Progenitor cell of endocrine pancreas (in vitro differentiated cells): ENCODE results near the gene TBCD. TPM values are rescaled to one million over a fixed set of nuclear protein-coding genes. Genes with fewer than 3 reads are reported as not detected.
A peak's percentile ranks its signal among the peaks of the same experiment; 100 is the strongest.

Experiments
- DNase-seq: peaks from one replicate; pipeline ENCODE4 v3.0.0; 2021; ENCODE audit warnings: low spot score; ENCODE audit not compliant: unreplicated experiment
- H3K27ac Mint-ChIP-seq: 2 replicates; pipeline ENCODE4 v1.8.0; 2021; ENCODE audit warnings: mild to moderate bottlenecking, moderate library complexity, mixed read lengths
- H3K27me3 Mint-ChIP-seq: 2 replicates; pipeline ENCODE4 v1.8.0; 2021; ENCODE audit warnings: mixed read lengths
- H3K36me3 Mint-ChIP-seq: 2 replicates; pipeline ENCODE4 v1.8.0; 2022; ENCODE audit warnings: mixed read lengths; ENCODE audit not compliant: insufficient read depth
- H3K4me1 Mint-ChIP-seq: 2 replicates; pipeline ENCODE4 v1.8.0; 2021; ENCODE audit warnings: low read depth, mixed read lengths
- H3K4me3 Mint-ChIP-seq: 2 replicates; pipeline ENCODE4 v1.8.0; 2021; ENCODE audit warnings: low read depth, mild to moderate bottlenecking, moderate library complexity, mixed read lengths
- H3K9me3 Mint-ChIP-seq: 2 replicates; pipeline ENCODE4 v1.8.0; 2021; ENCODE audit warnings: low read depth, mixed read lengths
- total RNA-seq: library from RNA; stranded (reverse); gene quantifications from 2 replicates; pipeline ENCODE4 v1.2.1, GENCODE V29; 2021
- TF ChIP-seq, protein P1 (sequence below): fragments of 200-600 bp; sonication (generic); IDR thresholded peaks from one replicate; pipeline ENCODE4 v1.5.0; 2021; ENCODE audit warnings: antibody characterized with exemption, mild to moderate bottlenecking; ENCODE audit not compliant: unreplicated experiment

Gene TBCD
- total RNA-seq, 1 donor from 2014 or later: 95.6 TPM

DNA sequence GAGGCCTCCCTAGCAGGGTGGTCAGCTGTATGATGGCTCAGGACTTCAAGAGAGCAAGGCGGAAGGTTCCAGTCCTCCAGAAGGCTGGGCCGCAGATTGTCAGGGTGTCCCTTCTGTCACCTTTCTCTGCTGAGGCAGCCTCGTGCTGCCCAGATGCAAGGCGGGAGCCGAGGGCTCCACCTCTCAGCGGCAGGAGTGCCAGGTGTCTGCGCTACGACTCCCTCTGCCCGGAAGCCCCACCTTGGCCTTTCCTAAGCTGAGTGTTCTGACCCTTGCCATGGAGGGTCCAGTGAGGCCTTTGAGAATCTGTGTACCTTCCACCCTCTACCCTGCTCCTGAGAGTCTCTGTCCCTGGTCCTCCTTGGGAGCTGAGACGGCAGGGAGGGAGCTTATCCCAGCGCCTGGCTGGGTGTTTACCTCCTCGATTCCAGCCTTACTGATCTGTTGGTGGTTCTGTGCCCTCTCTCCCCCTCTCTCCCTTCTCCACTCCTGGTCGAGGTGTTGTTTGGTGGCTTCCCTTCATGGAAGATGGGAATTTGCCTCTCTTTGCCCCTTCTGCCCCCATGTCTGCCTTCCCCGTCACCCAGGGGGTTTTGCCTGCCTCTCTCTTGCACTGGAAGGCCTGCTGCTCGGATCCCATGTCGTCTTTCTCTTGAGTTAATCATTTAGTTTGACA lies 90.2 kb downstream of the TBCD start:
- peaks cover 3% of the 10 kb centered on the region for H3K4me1 Mint-ChIP-seq
- TF ChIP-seq, protein P1, sequence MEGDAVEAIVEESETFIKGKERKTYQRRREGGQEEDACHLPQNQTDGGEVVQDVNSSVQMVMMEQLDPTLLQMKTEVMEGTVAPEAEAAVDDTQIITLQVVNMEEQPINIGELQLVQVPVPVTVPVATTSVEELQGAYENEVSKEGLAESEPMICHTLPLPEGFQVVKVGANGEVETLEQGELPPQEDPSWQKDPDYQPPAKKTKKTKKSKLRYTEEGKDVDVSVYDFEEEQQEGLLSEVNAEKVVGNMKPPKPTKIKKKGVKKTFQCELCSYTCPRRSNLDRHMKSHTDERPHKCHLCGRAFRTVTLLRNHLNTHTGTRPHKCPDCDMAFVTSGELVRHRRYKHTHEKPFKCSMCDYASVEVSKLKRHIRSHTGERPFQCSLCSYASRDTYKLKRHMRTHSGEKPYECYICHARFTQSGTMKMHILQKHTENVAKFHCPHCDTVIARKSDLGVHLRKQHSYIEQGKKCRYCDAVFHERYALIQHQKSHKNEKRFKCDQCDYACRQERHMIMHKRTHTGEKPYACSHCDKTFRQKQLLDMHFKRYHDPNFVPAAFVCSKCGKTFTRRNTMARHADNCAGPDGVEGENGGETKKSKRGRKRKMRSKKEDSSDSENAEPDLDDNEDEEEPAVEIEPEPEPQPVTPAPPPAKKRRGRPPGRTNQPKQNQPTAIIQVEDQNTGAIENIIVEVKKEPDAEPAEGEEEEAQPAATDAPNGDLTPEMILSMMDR: no peak
- DNase-seq: no peak
- H3K27ac Mint-ChIP-seq: no peak overlapping the region
- H3K27me3 Mint-ChIP-seq: no peaks in the 10 kb centered on the region
- no peak overlapping the region for H3K4me3 Mint-ChIP-seq
- H3K36me3 Mint-ChIP-seq: no peaks in the 10 kb centered on the region
- no peaks in the 10 kb centered on the region for H3K9me3 Mint-ChIP-seq

DNA sequence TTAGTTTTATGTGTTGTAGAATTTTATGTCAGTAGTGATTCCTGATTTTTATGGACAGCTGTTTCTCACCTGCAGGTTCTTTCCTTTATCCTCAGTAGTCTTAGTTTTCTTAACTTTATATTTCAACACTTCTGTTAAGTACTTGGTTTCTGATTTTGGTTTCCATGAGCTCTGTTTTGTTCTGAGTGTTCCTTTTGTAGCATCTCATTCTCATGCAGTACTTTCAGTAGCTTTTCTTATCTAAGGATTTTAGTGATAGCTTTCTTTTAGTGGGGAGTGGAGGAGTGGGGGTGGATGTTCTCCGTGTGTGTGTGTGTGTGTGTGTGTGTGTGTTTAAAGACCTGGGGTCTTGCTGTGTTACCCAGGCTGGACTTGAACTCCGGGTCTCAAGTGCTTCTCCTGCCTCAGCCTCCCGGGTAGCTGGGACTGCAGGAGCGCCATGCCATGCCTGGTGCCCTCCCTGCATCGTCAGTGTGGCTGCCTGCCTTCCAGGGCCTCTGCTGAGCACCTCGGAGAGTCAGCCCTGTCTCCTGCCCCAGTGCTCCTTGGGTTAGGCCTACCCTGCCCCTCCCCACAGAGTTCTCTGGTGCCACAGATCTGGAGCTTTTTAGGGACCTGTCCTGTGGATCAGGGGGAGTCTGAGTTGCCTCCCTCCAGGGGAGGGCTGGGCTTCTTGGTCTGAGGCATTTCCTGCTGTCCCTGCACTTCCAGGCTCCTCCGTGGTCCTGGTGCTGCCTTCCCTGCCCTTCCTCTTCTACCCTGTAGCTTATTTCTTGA lies 92.2 kb downstream of the TBCD start:
- Mint-ChIP-seq H3K36me3 (no peaks in the 10 kb centered on the region), H3K4me3 (no peak overlapping the region), H3K9me3 (no peaks in the 10 kb centered on the region), H3K27me3 (no peaks in the 10 kb centered on the region), H3K27ac (peak overlapping the region; percentile 25), H3K4me1 (peaks cover 7% of the 10 kb centered on the region)
- no peak for DNase-seq
- TF ChIP-seq, protein P1: no peak

DNA sequence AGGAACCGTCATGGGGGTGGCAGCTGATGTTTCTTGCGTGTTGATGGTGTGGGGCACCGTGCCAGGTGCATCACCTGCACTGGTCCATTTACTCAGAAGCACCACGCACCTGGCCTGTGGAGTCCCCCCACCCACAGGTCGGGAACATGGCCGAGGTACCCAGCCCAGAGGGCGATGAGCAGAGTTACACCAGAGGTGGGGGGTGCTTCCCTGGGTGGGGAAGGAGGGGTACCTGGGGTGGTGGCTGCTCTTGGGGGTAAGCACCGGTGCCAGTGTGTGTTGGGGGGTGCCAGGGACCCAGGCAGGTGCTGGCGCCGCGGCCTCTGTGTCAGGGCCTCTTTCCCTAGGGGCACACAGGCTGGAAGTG lies 92.9 kb downstream of the TBCD start:
- H3K4me3 Mint-ChIP-seq: no peak overlapping the region
- peaks cover 1% of the 10 kb centered on the region for H3K36me3 Mint-ChIP-seq
- H3K27ac Mint-ChIP-seq: no peak overlapping the region

DNA sequence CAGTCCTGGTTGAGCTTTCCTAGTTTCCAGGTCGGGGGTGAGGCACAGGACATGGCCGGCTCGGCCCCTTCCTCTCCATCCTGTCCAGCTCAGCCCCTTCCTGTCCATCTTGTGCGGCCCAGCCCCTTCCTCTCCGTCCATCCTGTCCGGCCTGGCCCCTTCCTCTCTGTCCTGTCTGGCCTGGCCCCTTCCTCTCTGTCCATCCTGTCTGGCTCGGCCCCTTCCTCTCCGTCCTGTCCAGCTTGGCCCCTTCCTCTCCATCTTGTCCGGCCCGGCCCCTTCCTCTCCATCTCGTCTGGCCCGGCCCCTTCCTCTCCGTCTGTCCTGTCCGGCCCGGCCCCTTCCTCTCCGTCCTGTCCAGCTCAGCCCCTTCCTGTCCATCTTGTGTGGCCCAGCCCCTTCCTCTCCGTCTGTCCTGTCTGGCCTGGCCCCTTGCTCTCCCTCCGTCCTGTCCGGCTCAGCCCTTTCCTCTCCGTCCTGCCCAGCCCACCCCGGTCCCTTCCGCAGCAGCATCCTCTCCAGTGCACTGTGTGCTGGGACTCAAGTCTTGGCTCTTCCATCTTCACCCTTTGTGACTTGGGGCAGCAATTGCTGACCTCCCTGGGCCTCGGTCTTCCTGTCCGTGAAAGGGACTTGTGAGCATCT lies 93.4 kb downstream of the TBCD start:
- Mint-ChIP-seq H3K27ac (no peak overlapping the region), H3K27me3 (no peaks in the 10 kb centered on the region), H3K4me3 (no peak overlapping the region), H3K4me1 (peaks cover 6% of the 10 kb centered on the region), H3K36me3 (peaks cover 1% of the 10 kb centered on the region), H3K9me3 (no peaks in the 10 kb centered on the region)
- DNase-seq: no peak
- TF ChIP-seq, protein P1: no peak

More for the DNA sequence above, 92.9 kb downstream of the TBCD start:
- TF ChIP-seq, protein P1: no peak
- H3K4me1 Mint-ChIP-seq: peaks cover 7% of the 10 kb centered on the region
- no peak for DNase-seq
- no peaks in the 10 kb centered on the region for H3K27me3 Mint-ChIP-seq
- no peaks in the 10 kb centered on the region for H3K9me3 Mint-ChIP-seq

DNA sequence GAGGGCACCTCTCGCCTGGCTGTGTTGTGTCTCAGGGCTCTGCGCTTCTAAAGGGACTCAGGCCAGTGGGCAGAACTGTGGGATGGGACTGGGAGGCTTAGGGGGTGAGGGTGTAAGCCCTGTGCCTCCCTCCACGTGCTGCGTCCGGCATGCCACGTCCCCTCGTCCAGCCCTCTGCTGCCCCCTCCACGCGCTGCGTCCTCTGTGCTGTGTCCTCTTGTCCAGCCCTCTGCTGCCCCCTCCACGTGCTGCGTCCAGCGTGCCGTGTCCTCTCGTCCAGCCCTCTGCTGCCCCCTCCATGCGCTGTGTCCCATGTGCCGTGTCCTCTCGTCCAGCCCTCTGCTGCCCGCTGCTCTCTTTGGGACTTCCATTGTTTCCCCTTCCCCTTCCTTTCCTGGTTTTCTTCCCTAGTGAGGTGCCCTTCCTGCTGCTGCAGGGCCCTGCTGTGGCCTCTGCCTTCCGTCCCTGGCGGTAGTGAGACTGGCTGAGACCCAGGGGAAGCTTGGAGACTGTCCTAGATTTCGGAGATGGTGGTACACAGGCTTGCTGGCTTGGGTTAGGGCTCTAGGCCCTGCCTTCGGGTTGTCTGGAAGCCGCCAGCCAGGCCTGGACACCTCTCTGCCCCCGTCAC lies 94.3 kb downstream of the TBCD start:
- Mint-ChIP-seq H3K27ac (no peak overlapping the region), H3K27me3 (no peaks in the 10 kb centered on the region), H3K4me1 (peaks cover 6% of the 10 kb centered on the region), H3K4me3 (no peak overlapping the region), H3K36me3 (peaks cover 1% of the 10 kb centered on the region), H3K9me3 (no peaks in the 10 kb centered on the region)
- DNase-seq: no peak
- TF ChIP-seq, protein P1: no peak
